ENCODE data around the gene INSYN2B.

The INSYN2B gene

DNA sequence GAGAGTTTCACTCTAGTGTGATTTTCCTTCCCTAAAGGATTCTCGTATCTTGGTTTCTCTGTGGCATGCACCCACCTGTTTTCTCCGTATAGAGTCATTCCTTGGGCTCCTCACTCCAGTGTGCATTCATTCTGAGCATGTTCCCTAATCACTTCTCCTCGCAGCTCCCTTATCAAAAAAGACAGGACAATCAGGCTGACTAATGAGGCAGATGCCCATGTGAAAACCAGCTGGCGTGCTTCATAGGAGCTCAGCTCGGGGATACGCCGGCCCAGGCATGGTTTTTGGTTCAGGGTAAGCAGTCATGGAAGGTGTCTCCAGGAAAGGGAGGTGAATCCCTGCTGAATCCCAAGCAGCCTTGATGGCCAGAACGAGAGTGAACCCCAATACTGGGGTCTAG lies 41.2 kb upstream of the INSYN2B start:
- Histone ChIP-seq H3K9me3 (ENCODE audit: insufficient read depth, low read length) (no peaks in the 10 kb centered on the region), H3K27me3 (ENCODE audit: low read length) (no peaks in the 10 kb centered on the region), H3K36me3 (ENCODE audit: low read length) (peaks cover 3% of the 10 kb centered on the region; the same call in 1 of the 2 replicates), H3K9ac (ENCODE audit: low read length) (no peak overlapping the region), H4K20me1 (ENCODE audit: low read depth, low read length) (no peaks in the 10 kb centered on the region), H3K9me2 (replicated peaks; ENCODE audit: insufficient read depth, low read length) (no peaks in the 10 kb centered on the region), H3K27ac (ENCODE audit: low read depth, low read length) (no peak overlapping the region), H3K4me2 (ENCODE audit: low read depth, low read length, poor library complexity, severe bottlenecking) (no peak overlapping the region), H3F3A (ENCODE audit: insufficient read depth) (no peaks in the 10 kb centered on the region), H2AFZ (ENCODE audit: low read depth, low read length, severe bottlenecking) (no peak overlapping the region), H3K79me2 (ENCODE audit: insufficient read depth, low read length) (no peaks in the 10 kb centered on the region), H3K4me3 (ENCODE audit: insufficient read depth, low read length, poor library complexity, severe bottlenecking) (no peak overlapping the region)
- no peak for TF ChIP-seq EZH2phosphoT487 (conservative IDR thresholded peaks at IDR 0.05; ENCODE audit: low read length)
- TF ChIP-seq, protein P1, sequence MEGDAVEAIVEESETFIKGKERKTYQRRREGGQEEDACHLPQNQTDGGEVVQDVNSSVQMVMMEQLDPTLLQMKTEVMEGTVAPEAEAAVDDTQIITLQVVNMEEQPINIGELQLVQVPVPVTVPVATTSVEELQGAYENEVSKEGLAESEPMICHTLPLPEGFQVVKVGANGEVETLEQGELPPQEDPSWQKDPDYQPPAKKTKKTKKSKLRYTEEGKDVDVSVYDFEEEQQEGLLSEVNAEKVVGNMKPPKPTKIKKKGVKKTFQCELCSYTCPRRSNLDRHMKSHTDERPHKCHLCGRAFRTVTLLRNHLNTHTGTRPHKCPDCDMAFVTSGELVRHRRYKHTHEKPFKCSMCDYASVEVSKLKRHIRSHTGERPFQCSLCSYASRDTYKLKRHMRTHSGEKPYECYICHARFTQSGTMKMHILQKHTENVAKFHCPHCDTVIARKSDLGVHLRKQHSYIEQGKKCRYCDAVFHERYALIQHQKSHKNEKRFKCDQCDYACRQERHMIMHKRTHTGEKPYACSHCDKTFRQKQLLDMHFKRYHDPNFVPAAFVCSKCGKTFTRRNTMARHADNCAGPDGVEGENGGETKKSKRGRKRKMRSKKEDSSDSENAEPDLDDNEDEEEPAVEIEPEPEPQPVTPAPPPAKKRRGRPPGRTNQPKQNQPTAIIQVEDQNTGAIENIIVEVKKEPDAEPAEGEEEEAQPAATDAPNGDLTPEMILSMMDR (IDR thresholded peaks at IDR 0.05; ENCODE audit: insufficient read depth, low read length, poor library complexity, severe bottlenecking), result no peak

DNA sequence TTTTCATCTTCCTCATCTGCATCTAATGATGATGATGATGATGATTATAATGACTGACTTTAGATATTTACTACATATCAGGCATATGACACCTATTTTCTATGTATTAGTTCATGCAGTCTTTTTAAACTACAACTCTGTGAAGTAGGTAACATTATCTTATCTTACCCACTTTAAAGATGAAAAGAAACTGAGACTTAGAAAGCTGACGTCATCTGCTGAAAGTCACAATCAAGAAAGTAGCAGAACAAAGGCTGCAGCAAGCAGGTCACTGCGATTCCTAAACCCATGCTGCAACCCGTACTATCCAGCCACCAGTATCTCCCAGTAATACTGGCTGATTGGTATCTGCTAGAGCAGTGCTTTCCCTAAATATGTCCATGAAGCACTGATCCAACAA lies 40.1 kb upstream of the INSYN2B start:
- no peak for TF ChIP-seq EZH2phosphoT487 (conservative IDR thresholded peaks at IDR 0.05; ENCODE audit: low read length)
- Histone ChIP-seq H3K36me3 (ENCODE audit: low read length) (peaks cover 3% of the 10 kb centered on the region; the same call in 1 of the 2 replicates), H3K27me3 (ENCODE audit: low read length) (no peaks in the 10 kb centered on the region), H3K9ac (ENCODE audit: low read length) (no peak overlapping the region), H3K27ac (ENCODE audit: low read depth, low read length) (no peak overlapping the region), H3K4me3 (ENCODE audit: insufficient read depth, low read length, poor library complexity, severe bottlenecking) (no peak overlapping the region), H3K4me2 (ENCODE audit: low read depth, low read length, poor library complexity, severe bottlenecking) (no peak overlapping the region), H2AFZ (ENCODE audit: low read depth, low read length, severe bottlenecking) (no peak overlapping the region), H3K9me3 (ENCODE audit: insufficient read depth, low read length) (no peaks in the 10 kb centered on the region), H3K9me2 (replicated peaks; ENCODE audit: insufficient read depth, low read length) (no peaks in the 10 kb centered on the region), H4K20me1 (ENCODE audit: low read depth, low read length) (no peaks in the 10 kb centered on the region), H3F3A (ENCODE audit: insufficient read depth) (no peaks in the 10 kb centered on the region), H3K79me2 (ENCODE audit: insufficient read depth, low read length) (no peaks in the 10 kb centered on the region)

DNA sequence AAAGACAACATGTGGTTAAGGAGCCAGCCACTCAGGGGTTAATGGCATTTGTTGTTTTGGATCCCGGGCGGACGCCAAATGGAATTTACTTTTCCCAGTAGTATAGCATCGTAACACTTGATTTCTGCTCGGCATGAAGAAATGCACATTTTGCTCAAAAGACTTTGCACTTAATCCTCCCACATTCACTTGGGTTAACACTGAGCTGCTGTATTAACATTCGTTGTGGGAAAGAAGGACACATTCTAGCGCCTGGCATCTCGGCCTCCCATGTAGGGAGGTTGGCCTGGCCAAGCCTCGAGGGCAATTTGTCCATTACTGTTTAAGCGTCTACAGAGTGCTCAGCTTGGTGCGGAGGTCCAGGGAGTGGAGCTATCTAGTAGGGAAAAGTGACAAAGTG lies 32.3 kb upstream of the INSYN2B start:
- no peak overlapping the region for H3K27ac ChIP-seq (ENCODE audit: low read depth, low read length)
- H3K27me3 ChIP-seq (ENCODE audit: low read length), result no peaks in the 10 kb centered on the region
- H2AFZ ChIP-seq (ENCODE audit: low read depth, low read length, severe bottlenecking), result no peak overlapping the region
- no peak overlapping the region for H3K4me3 ChIP-seq (ENCODE audit: insufficient read depth, low read length, poor library complexity, severe bottlenecking)
- H3K9me2 ChIP-seq (replicated peaks; ENCODE audit: insufficient read depth, low read length), result no peaks in the 10 kb centered on the region
- no peak overlapping the region for H3K4me2 ChIP-seq (ENCODE audit: low read depth, low read length, poor library complexity, severe bottlenecking)
- TF ChIP-seq EZH2phosphoT487 (conservative IDR thresholded peaks at IDR 0.05; ENCODE audit: low read length), result no peak
- TF ChIP-seq, protein P1 (IDR thresholded peaks at IDR 0.05; ENCODE audit: insufficient read depth, low read length, poor library complexity, severe bottlenecking), result no peak
- H3F3A ChIP-seq (ENCODE audit: insufficient read depth), result no peaks in the 10 kb centered on the region
- no peaks in the 10 kb centered on the region for H3K79me2 ChIP-seq (ENCODE audit: insufficient read depth, low read length)
- no peak overlapping the region for H3K9ac ChIP-seq (ENCODE audit: low read length)
- H3K36me3 ChIP-seq (ENCODE audit: low read length), result no peaks in the 10 kb centered on the region
- H4K20me1 ChIP-seq (ENCODE audit: low read depth, low read length), result no peaks in the 10 kb centered on the region
- no peaks in the 10 kb centered on the region for H3K9me3 ChIP-seq (ENCODE audit: insufficient read depth, low read length)

DNA sequence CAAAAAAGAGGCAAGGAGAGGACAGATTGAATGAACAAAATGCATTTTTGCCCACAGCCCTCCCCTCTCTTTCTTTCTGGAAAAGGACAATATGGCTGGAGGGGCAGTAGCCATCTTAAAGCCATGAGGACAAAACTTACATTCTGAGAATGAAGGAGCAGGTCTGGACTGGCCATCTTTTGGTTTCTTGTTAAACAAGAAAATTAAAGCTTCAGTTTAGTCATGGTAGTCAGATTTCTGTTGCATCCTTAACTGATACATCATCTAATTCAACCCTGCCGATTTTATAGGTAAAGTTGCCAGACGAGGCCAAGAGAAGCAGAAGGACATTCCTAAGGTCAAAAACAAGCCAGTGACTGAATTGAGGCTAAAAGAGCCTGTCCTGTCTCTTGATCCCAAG lies 31.5 kb upstream of the INSYN2B start:
- H3F3A ChIP-seq (ENCODE audit: insufficient read depth), result no peaks in the 10 kb centered on the region
- H3K4me3 ChIP-seq (ENCODE audit: insufficient read depth, low read length, poor library complexity, severe bottlenecking), result no peak overlapping the region
- no peaks in the 10 kb centered on the region for H4K20me1 ChIP-seq (ENCODE audit: low read depth, low read length)
- H3K9me3 ChIP-seq (ENCODE audit: insufficient read depth, low read length), result no peaks in the 10 kb centered on the region
- no peak overlapping the region for H3K4me2 ChIP-seq (ENCODE audit: low read depth, low read length, poor library complexity, severe bottlenecking)
- no peak overlapping the region for H3K9ac ChIP-seq (ENCODE audit: low read length)
- H3K9me2 ChIP-seq (replicated peaks; ENCODE audit: insufficient read depth, low read length), result no peaks in the 10 kb centered on the region
- no peaks in the 10 kb centered on the region for H3K79me2 ChIP-seq (ENCODE audit: insufficient read depth, low read length)
- H3K27ac ChIP-seq (ENCODE audit: low read depth, low read length), result no peak overlapping the region
- no peaks in the 10 kb centered on the region for H3K36me3 ChIP-seq (ENCODE audit: low read length)
- TF ChIP-seq EZH2phosphoT487 (conservative IDR thresholded peaks at IDR 0.05; ENCODE audit: low read length), result no peak
- TF ChIP-seq, protein P1 (IDR thresholded peaks at IDR 0.05; ENCODE audit: insufficient read depth, low read length, poor library complexity, severe bottlenecking), result no peak
- no peak overlapping the region for H2AFZ ChIP-seq (ENCODE audit: low read depth, low read length, severe bottlenecking)
- no peaks in the 10 kb centered on the region for H3K27me3 ChIP-seq (ENCODE audit: low read length)
